OCI-LY3 (cell line): Measurements from ENCODE around the gene CRYM.

Experiments used
- CTCF ChIP-seq: fragments of 200-600, 300-600 bp; sonication (generic); IDR thresholded peaks from 2 replicates; pipeline ENCODE4 v1.5.1; 2014; ENCODE audit warnings: antibody characterized with exemption, low read length, low read depth
- EZH2phosphoT487 ChIP-seq: fragments of 200-600 bp; shearing (Covaris generic); IDR thresholded peaks from 2 replicates; pipeline ENCODE4 v1.6.1; 2018; ENCODE audit warnings: antibody characterized with exemption, mixed run types, low read depth

- TF ChIP-seq CTCF (no peak), EZH2phosphoT487 (no peak)
These were observed 6.3 kb upstream of the CRYM start for GRCh38 chr16:21284414-21284813.
